HCT116 (cell line): ENCODE data around the gene MCEMP1. TPM values are rescaled to one million over a fixed set of nuclear protein-coding genes. Genes with fewer than 3 reads are reported as not detected.

Source experiments
- ATAC-seq: fragments of 200-7000 bp; cut with Tn5 transposase; 2 replicates; pipeline ENCODE4 v1.9.1; 2020; ENCODE audit warnings: mild to moderate bottlenecking, moderate library complexity
- BruUV-seq: library from RNA; stranded (reverse); fragments of 400-500 nt; replicated peaks from 2 replicates; lab custom pipeline; 2021; lab: Mats Ljungman, UMichigan
- CTCF ChIA-PET: fragments of 300-600 bp; sonication (Branson Sonifier 250); formaldehyde crosslinking; loops from one replicate; lab custom pipeline; 2021; ENCODE audit warnings: antibody characterized with exemption; lab: Charles Lee
- POLR2A ChIA-PET: fragments of 300-600, 350-600 bp; sonication (Branson Sonifier 250); formaldehyde crosslinking; loops from one replicate; lab custom pipeline; 2021; ENCODE audit warnings: antibody characterized with exemption; lab: Charles Lee
- RAD21 ChIA-PET, 2 experiments: fragments of 300-600 bp; sonication (Branson Sonifier 250); formaldehyde crosslinking; loops; one replicate each; lab custom pipeline; 2023; ENCODE audit warnings: low total read pairs in 2 of 2; ENCODE audit not compliant: uncharacterized antibody in 2 of 2, unreplicated experiment in 2 of 2, low non-redundant PET in 1 of 2; lab: Charles Lee
- DNase-seq: peaks from one replicate; pipeline ENCODE4 v3.0.0-alpha.2; 2010; ENCODE audit warnings: low read depth, low spot score
- H2AFZ ChIP-seq: fragments of 200-600 bp; shearing (Covaris generic), sonication (generic); 2 replicates; pipeline ENCODE4 v1.6.1; 2017; ENCODE audit warnings: low read depth, mixed run types, mixed read lengths, antibody characterized with exemption, low read length; ENCODE audit not compliant: poor library complexity, severe bottlenecking
- H3K27ac ChIP-seq: 2 replicates; pipeline ENCODE4 v1.5.1; 2012; ENCODE audit warnings: low read depth, low read length
- H3K27me3 ChIP-seq: fragments of 200-600 bp; sonication (generic); 2 replicates; pipeline ENCODE4 v1.6.1; 2016; ENCODE audit warnings: mixed run types, low read length, mixed read lengths; ENCODE audit not compliant: insufficient read depth
- H3K36me3 ChIP-seq, 2 experiments: fragments of 200-500 bp in 1 of 2; fragments of 200-600 bp in 1 of 2; sonication (Bioruptor generic) in 1 of 2; sonication (generic) in 1 of 2; 2 replicates each; pipeline versions ENCODE4 v1.5.1 to v1.6.1; 2014 to 2016; ENCODE audit warnings: low read length in 2 of 2, inconsistent platforms in 1 of 2, mixed read lengths in 1 of 2, mixed run types in 1 of 2; ENCODE audit not compliant: insufficient read depth in 2 of 2, control insufficient read depth in 1 of 2
- H3K4me1 ChIP-seq, 2 experiments: fragments of 200-600 bp in 1 of 2; sonication (generic) in 1 of 2; 2 replicates each; pipeline versions ENCODE4 v1.5.1 to v1.6.1; 2012 to 2017; ENCODE audit warnings: low read length in 2 of 2, inconsistent platforms in 1 of 2, mild to moderate bottlenecking in 1 of 2, mixed read lengths in 1 of 2, mixed run types in 1 of 2, moderate library complexity in 1 of 2; ENCODE audit not compliant: insufficient read depth in 2 of 2, control insufficient read depth in 1 of 2
- H3K4me2 ChIP-seq: fragments of 200-600 bp; sonication (generic); 2 replicates; pipeline ENCODE4 v1.6.1; 2017; ENCODE audit warnings: mixed run types, low read length, mixed read lengths
- H3K4me3 ChIP-seq, 2 experiments: fragments of 200-600 bp in 1 of 2; sonication (generic) in 1 of 2; replicated peaks in 1 of 2; 2 replicates each; pipeline ENCODE4 v1.5.1; 2011 to 2016; ENCODE audit warnings: low read length in 2 of 2, control low read depth in 1 of 2, low read depth in 1 of 2, mild to moderate bottlenecking in 1 of 2, mixed read lengths in 1 of 2, mixed run types in 1 of 2
- H3K79me2 ChIP-seq: fragments of 200-600 bp; sonication (generic); 2 replicates; pipeline ENCODE4 v1.6.1; 2017; ENCODE audit warnings: mild to moderate bottlenecking, mixed run types, low read length, moderate library complexity, mixed read lengths; ENCODE audit not compliant: insufficient read depth
- H3K9ac ChIP-seq: fragments of 200-600 bp; sonication (generic); 2 replicates; pipeline ENCODE4 v1.6.1; 2016; ENCODE audit warnings: low read length, mixed read lengths
- H3K9me2 ChIP-seq: fragments of 200-600 bp; sonication (generic), shearing (Covaris generic); 2 replicates; pipeline ENCODE4 v1.6.1; 2017; ENCODE audit warnings: mixed run types, mild to moderate bottlenecking, moderate library complexity; ENCODE audit not compliant: insufficient read depth
- H3K9me3 ChIP-seq, 2 experiments: fragments of 200-500 bp in 1 of 2; fragments of 200-600 bp in 1 of 2; sonication (Bioruptor generic) in 1 of 2; sonication (generic) in 1 of 2; 2 replicates each; pipeline ENCODE4 v1.6.1; 2014 to 2017; ENCODE audit warnings: low read length in 2 of 2, mixed read lengths in 2 of 2, inconsistent platforms in 1 of 2, low read depth in 1 of 2, mild to moderate bottlenecking in 1 of 2, mixed run types in 1 of 2, moderate library complexity in 1 of 2; ENCODE audit not compliant: control insufficient read depth in 1 of 2, insufficient read depth in 1 of 2
- H4K20me1 ChIP-seq: fragments of 200-600 bp; sonication (generic), shearing (Covaris generic); 2 replicates; pipeline ENCODE4 v1.6.1; 2017; ENCODE audit warnings: mixed run types, mild to moderate bottlenecking, moderate library complexity; ENCODE audit not compliant: insufficient read depth
- CBX3 ChIP-seq: IDR thresholded peaks from 2 replicates; pipeline ENCODE4 v1.6.1; 2012; ENCODE audit warnings: low read depth
- CEBPB ChIP-seq: IDR thresholded peaks from 2 replicates; pipeline ENCODE4 v1.6.1; 2012; ENCODE audit warnings: low read depth
- CTCF ChIP-seq, 3 experiments: fragments of 200-600 bp in 1 of 3; sonication (generic) in 1 of 3; IDR thresholded peaks in 2 of 3; conservative IDR thresholded peaks in 1 of 3; 2 replicates each; pipeline ENCODE4 v1.5.1; 2012 to 2017; ENCODE audit warnings: low read depth in 2 of 3, low read length in 2 of 3, antibody characterized with exemption in 1 of 3, borderline replicate concordance in 1 of 3, control low read depth in 1 of 3, mild to moderate bottlenecking in 1 of 3, mixed read lengths in 1 of 3, mixed run types in 1 of 3, moderate library complexity in 1 of 3; ENCODE audit not compliant: insufficient read depth in 1 of 3
- EGR1 ChIP-seq: IDR thresholded peaks from 2 replicates; pipeline ENCODE4 v1.6.1; 2012; ENCODE audit warnings: low read depth
- ELF1 ChIP-seq: IDR thresholded peaks from 2 replicates; pipeline ENCODE4 v1.6.1; 2012; ENCODE audit warnings: low read depth, borderline replicate concordance
- EZH2phosphoT487 ChIP-seq: fragments of 200-600 bp; IDR thresholded peaks from 2 replicates; pipeline ENCODE4 v1.6.1; 2018; ENCODE audit warnings: antibody characterized with exemption, borderline replicate concordance
- JUND ChIP-seq: IDR thresholded peaks from 2 replicates; pipeline ENCODE4 v1.6.1; 2012
- POLR2AphosphoS5 ChIP-seq: IDR thresholded peaks from 2 replicates; pipeline ENCODE4 v1.6.1; 2011; ENCODE audit warnings: mild to moderate bottlenecking, low read depth, low read length, moderate library complexity
- REST ChIP-seq: IDR thresholded peaks from 2 replicates; pipeline ENCODE4 v1.6.1; 2012; ENCODE audit warnings: low read depth
- SP1 ChIP-seq: IDR thresholded peaks from 2 replicates; pipeline ENCODE4 v1.6.1; 2012; ENCODE audit warnings: low read depth
- YY1 ChIP-seq: IDR thresholded peaks from 2 replicates; pipeline ENCODE4 v1.6.1; 2011; ENCODE audit warnings: low read length, low read depth, moderate library complexity, mild to moderate bottlenecking; ENCODE audit not compliant: insufficient replicate concordance; ENCODE audit errors: extremely low read depth
- ZBTB33 ChIP-seq: IDR thresholded peaks from 2 replicates; pipeline ENCODE4 v1.6.1; 2011; ENCODE audit warnings: mild to moderate bottlenecking, low read length, moderate library complexity; ENCODE audit not compliant: insufficient replicate concordance; ENCODE audit errors: extremely low read depth
- ZFX ChIP-seq: fragments of 450-650 bp; IDR thresholded peaks from 2 replicates; pipeline ENCODE4 v1.6.1; 2017
- ZNF274 ChIP-seq: fragments of 200-500 bp; sonication (Bioruptor generic); IDR thresholded peaks from 2 replicates; pipeline ENCODE4 v1.6.1; 2014; ENCODE audit warnings: mild to moderate bottlenecking, low read depth, low read length, inconsistent platforms
- intact Hi-C: fragments of 100-400 bp; cut with micrococcal nuclease; formaldehyde crosslinking; loops from 2 replicates; pipeline ENCODE4 v1.10.0; 2022
- total RNA-seq: library from RNA; stranded (reverse); gene quantifications from one replicate; pipeline ENCODE4 v1.2.1, GENCODE V29; 2021; ENCODE audit not compliant: unreplicated experiment

MCEMP1 gene
- total RNA-seq, 1 experiment from 2014 or later: not detected

GRCh38 chr19:7701049-7701653 lies 24.3 kb downstream of the MCEMP1 start:
- Histone ChIP-seq H3K4me2 (no peak overlapping the region), H3K79me2 (no peaks in the 10 kb centered on the region), H3K27ac (no peak overlapping the region), H3K36me3 (no peaks in the 10 kb centered on the region), H2AFZ (no peak overlapping the region), H3K27me3 (peaks cover 16% of the 10 kb centered on the region; the same call in 1 of the 2 replicates), H3K9me2 (no peaks in the 10 kb centered on the region), H3K4me3 (no peak overlapping the region), H4K20me1 (no peaks in the 10 kb centered on the region), H3K9me3 (no peaks in the 10 kb centered on the region), H3K4me1 (no peaks in the 10 kb centered on the region), H3K9ac (no peak overlapping the region)
- no peak for ATAC-seq
- intact Hi-C loops: no loop called here
- BruUV-seq: no TSS peak
- ChIA-PET RAD21 (no interaction called here), POLR2A (no interaction called here), CTCF (interaction anchor here (0.6 kb wide), 1 partner anchor 133 kb away, joined by 3 read pairs; no protein-coding TSS in a partner anchor)
- no peak for DNase-seq
- TF ChIP-seq EZH2phosphoT487 (no peak), CTCF (IDR thresholded peaks at IDR 0.05 in 2 of 3, conservative IDR thresholded peaks at IDR 0.05 in 1 of 3; ENCODE audit: borderline replicate concordance in 1 of 3, insufficient read depth in 1 of 3, low read depth in 2 of 3, low read length in 2 of 3) (no peak), SP1 (no peak), ZNF274 (no peak), JUND (no peak), POLR2AphosphoS5 (no peak), ZFX (no peak), EGR1 (no peak), ZBTB33 (no peak), CEBPB (no peak), REST (no peak), CBX3 (no peak), YY1 (no peak), ELF1 (no peak)
